IPS-20b (cell line): Measurements from ENCODE around the gene XXYLT1.

Experiments
- H3K27ac ChIP-seq: one replicate; pipeline ENCODE4 v1.5.1; 2013; ENCODE audit warnings: low read length
- H3K27me3 ChIP-seq: 2 replicates; pipeline ENCODE4 v1.6.1; 2013; ENCODE audit warnings: mild to moderate bottlenecking, low read length, inconsistent platforms; ENCODE audit not compliant: insufficient read depth
- H3K36me3 ChIP-seq: 2 replicates; pipeline ENCODE4 v1.6.1; 2013; ENCODE audit warnings: low read depth, mild to moderate bottlenecking, inconsistent platforms, low read length, moderate library complexity; ENCODE audit not compliant: insufficient read depth
- H3K4me1 ChIP-seq: 2 replicates; pipeline ENCODE4 v1.6.1; 2013; ENCODE audit warnings: mild to moderate bottlenecking, control low read depth, inconsistent platforms, low read length, moderate library complexity; ENCODE audit not compliant: insufficient read depth
- H3K4me3 ChIP-seq: 2 replicates; pipeline ENCODE4 v1.5.1; 2013; ENCODE audit warnings: mild to moderate bottlenecking, low read length, inconsistent platforms
- H3K9ac ChIP-seq: 2 replicates; pipeline ENCODE4 v1.6.1; 2013; ENCODE audit warnings: low read depth, mild to moderate bottlenecking, inconsistent platforms, low read length, moderate library complexity
- H3K9me3 ChIP-seq: 2 replicates; pipeline ENCODE4 v1.6.1; 2013; ENCODE audit warnings: mild to moderate bottlenecking, low read depth, low read length, inconsistent platforms; ENCODE audit not compliant: insufficient read depth

The XXYLT1 gene

DNA sequence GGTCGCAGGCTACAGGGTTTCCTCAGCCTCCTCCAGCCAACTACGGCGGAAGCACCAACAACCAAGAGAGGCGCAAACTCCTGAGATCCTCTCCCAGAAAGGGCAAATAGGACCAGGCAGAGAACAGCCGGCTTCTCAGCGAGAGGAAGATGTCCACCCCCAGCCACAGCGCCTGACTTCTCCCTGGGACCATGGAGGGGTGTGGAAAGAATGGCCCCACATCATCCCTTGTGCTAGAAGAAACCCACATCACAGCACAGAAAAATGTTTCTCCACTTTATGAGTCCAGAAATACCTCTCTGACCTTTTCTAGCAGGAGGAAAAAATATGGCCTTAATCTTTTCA lies 105.7 kb downstream of the XXYLT1 start:
- no peaks in the 10 kb centered on the region for H3K9me3 ChIP-seq
- no peak overlapping the region for H3K27ac ChIP-seq
- H3K27me3 ChIP-seq = no peaks in the 10 kb centered on the region
- no peaks in the 10 kb centered on the region for H3K36me3 ChIP-seq
- H3K4me3 ChIP-seq = no peak overlapping the region
- no peak overlapping the region for H3K9ac ChIP-seq
- H3K4me1 ChIP-seq = peaks cover 4% of the 10 kb centered on the region

- Histone ChIP-seq H3K27ac (no peak overlapping the region), H3K9ac (no peak overlapping the region), H3K27me3 (no peaks in the 10 kb centered on the region), H3K4me1 (peaks cover 4% of the 10 kb centered on the region), H3K9me3 (no peaks in the 10 kb centered on the region), H3K36me3 (no peaks in the 10 kb centered on the region), H3K4me3 (no peak overlapping the region)
These were observed 106.2 kb downstream of the XXYLT1 start for GRCh38 chr3:195164573-195165264.

DNA sequence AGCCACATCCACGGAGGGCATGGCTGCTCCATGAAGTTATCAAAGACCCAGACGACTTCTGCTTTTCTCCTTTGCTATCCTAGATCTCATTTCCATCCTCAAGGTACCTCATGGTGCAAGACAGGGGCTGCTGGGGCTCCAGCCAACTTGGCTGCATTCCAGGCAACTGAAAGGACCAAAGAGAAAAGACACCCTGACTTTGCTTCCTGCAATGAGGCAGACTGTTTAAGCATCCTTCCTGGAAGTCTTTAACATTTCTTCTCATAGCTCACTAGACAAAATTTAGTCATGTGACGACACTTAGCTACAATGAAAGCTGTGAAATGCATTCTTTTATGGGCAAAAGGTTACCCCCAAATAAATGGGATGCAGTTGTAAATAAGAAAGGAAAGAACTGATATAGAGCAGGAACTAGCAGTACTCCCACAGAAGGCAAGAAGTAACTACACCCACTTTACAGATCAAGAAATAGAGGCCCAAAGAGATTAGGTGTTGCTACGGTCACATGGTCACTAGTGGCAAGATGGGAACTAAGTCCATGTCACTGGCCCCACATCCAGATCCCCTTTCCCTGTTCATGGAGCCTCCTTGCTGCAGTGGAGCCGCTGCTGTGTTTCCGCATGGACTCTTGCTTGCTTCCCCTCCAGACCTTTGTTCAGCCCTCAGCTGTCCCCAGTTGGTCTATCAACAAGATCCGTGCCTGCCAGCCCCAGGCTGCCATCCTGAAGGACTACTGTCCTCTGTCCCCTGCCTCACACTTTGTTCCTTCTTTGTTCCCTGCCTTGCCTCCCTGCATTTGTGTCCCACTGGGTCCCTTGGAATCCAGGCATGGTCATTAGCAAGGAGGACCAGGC lies 107.0 kb downstream of the XXYLT1 start:
- H3K27ac ChIP-seq = no peak overlapping the region

DNA sequence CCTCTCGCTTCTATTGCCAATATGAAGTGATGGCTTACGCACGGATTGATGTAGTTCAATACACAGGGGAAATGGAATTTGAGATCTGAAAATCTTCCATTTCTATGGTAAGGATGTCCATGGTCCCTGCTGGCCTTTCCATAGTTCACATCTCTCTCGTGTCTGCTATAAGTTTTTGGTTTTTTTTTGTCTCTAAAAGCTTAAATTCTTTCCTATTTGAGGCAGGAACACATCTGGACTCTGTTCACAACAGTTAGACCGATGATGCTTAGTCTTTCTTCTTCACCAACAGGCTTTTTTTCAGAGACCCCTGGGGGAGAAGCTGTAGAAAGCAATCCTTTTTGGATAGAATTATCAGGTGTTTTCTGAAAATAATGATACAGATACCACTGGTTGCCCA lies 108.1 kb downstream of the XXYLT1 start:
- no peak overlapping the region for H3K27ac ChIP-seq
- H3K27me3 ChIP-seq = no peaks in the 10 kb centered on the region
- H3K4me1 ChIP-seq = peaks cover 4% of the 10 kb centered on the region
- no peaks in the 10 kb centered on the region for H3K36me3 ChIP-seq
- no peak overlapping the region for H3K9ac ChIP-seq
- no peaks in the 10 kb centered on the region for H3K9me3 ChIP-seq
- no peak overlapping the region for H3K4me3 ChIP-seq

More for the DNA sequence above, 107.0 kb downstream of the XXYLT1 start:
- H3K36me3 ChIP-seq = no peaks in the 10 kb centered on the region
- H3K9me3 ChIP-seq = no peaks in the 10 kb centered on the region
- H3K27me3 ChIP-seq = no peaks in the 10 kb centered on the region
- peaks cover 4% of the 10 kb centered on the region for H3K4me1 ChIP-seq
- H3K4me3 ChIP-seq = no peak overlapping the region
- H3K9ac ChIP-seq = no peak overlapping the region

DNA sequence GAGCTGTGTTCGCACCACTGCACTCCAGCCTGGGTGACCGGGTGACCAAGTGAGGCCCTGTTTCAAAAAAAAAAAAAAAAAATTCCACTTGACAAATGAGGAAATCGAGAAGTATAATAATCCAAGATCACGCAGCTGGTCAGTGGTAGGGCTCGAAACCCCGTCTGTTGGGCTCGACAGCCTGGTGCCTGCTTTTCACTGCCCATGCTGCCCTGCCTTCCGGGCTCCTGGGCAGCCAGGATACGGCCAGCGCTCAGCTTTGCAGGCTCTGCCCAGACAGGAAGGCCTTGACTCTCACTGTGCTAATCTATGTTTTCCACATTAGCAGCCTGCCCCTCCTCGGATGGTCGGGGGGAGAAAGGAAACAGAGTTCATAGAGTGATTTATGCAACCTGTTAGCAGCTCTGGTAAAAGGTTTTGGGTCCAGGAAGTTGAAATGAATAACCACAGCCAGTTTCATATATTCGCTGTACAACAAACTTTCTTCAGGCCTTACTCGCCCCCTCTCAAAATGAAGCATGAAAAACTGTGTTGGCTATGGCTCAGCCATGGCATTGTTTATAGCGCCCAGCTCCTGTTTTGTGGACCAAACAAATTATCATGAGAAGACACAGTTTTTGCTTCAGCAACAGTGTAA lies 108.8 kb downstream of the XXYLT1 start:
- Histone ChIP-seq H3K4me3 (no peak overlapping the region), H3K36me3 (no peaks in the 10 kb centered on the region), H3K27ac (no peak overlapping the region), H3K9me3 (no peaks in the 10 kb centered on the region), H3K9ac (no peak overlapping the region), H3K4me1 (peaks cover 4% of the 10 kb centered on the region), H3K27me3 (no peaks in the 10 kb centered on the region)

- Histone ChIP-seq H3K27ac (no peak overlapping the region), H3K27me3 (no peaks in the 10 kb centered on the region), H3K9me3 (no peaks in the 10 kb centered on the region), H3K4me3 (no peak overlapping the region), H3K9ac (no peak overlapping the region), H3K36me3 (peaks cover under 1% of the 10 kb centered on the region; the same call in 1 of the 2 replicates), H3K4me1 (peaks cover 5% of the 10 kb centered on the region)
These were observed 110.0 kb downstream of the XXYLT1 start for GRCh38 chr3:195160908-195161434.

GRCh38 chr3:195160257-195160898 lies 110.6 kb downstream of the XXYLT1 start:
- Histone ChIP-seq H3K27ac (no peak overlapping the region), H3K9ac (no peak overlapping the region), H3K27me3 (no peaks in the 10 kb centered on the region), H3K36me3 (peaks cover 3% of the 10 kb centered on the region; the same call in 1 of the 2 replicates), H3K4me1 (peaks cover 10% of the 10 kb centered on the region), H3K9me3 (no peaks in the 10 kb centered on the region), H3K4me3 (no peak overlapping the region)

DNA sequence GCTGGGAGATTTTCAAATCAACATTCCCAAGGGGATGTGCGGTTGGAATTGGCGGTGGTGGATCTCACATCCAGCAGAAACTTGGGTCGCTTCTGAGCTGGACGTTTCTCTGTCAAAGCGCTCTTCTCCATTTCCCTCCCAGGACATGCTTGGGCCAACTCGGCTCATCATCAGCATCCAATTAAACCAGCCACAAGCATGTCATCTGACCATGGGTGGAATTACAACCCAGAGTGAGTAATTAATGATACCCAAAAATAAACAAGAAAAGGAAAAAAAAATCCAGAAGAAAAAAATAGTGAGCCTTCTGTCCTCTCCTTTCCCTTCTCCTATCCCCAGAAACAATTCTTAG lies 111.2 kb downstream of the XXYLT1 start:
- Histone ChIP-seq H3K27me3 (no peaks in the 10 kb centered on the region), H3K36me3 (peaks cover 3% of the 10 kb centered on the region; the same call in 1 of the 2 replicates), H3K9me3 (no peaks in the 10 kb centered on the region), H3K27ac (no peak overlapping the region), H3K9ac (no peak overlapping the region), H3K4me3 (no peak overlapping the region), H3K4me1 (peaks cover 16% of the 10 kb centered on the region)

GRCh38 chr3:195159117-195159813 lies 111.7 kb downstream of the XXYLT1 start:
- H3K4me1 ChIP-seq = peaks cover 22% of the 10 kb centered on the region
- no peak overlapping the region for H3K9ac ChIP-seq
- no peak overlapping the region for H3K27ac ChIP-seq

DNA sequence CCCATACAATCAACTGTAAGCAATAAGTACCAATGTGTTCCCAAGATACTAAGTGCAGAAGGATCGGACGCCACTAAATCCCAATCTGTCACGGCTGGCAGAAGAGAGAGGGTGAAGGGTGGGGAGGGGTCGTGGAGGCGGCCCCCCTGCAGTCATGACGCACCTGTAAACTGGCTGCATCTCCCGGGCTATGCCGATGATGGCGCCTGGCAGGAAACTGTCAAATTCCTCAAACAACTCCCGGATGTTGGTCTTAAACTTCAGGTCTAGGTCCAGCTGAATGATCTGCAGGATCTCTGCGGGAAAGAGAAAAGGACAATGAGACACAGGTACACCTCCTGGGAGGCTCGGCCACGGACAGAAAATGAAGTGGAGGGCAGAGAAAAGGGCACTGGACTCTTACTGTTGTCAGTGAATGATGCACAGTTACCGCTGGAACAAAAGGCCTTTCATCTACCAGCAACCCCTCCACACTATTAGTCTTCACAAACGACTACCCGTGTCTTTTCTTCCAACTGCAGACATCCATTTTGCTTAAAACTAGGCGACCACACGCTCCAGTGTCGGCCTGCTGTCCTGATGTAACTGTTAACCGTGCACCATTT lies 114.6 kb downstream of the XXYLT1 start:
- peaks cover 46% of the 10 kb centered on the region for H3K4me1 ChIP-seq
- no peaks in the 10 kb centered on the region for H3K9me3 ChIP-seq
- no peak overlapping the region for H3K27ac ChIP-seq
- no peaks in the 10 kb centered on the region for H3K27me3 ChIP-seq
- peaks cover 3% of the 10 kb centered on the region; the same call in 1 of the 2 replicates for H3K36me3 ChIP-seq
- H3K4me3 ChIP-seq = no peak overlapping the region
- peak overlapping the region; percentile 2; the same call in 1 of the 2 replicates for H3K9ac ChIP-seq

More at GRCh38 chr3:195159117-195159813, 111.7 kb downstream of the XXYLT1 start:
- H3K36me3 ChIP-seq = peaks cover 3% of the 10 kb centered on the region; the same call in 1 of the 2 replicates
- H3K4me3 ChIP-seq = no peak overlapping the region
- no peaks in the 10 kb centered on the region for H3K9me3 ChIP-seq
- H3K27me3 ChIP-seq = no peaks in the 10 kb centered on the region
